Choroid plexus epithelial cell (primary cell): ENCODE results near the gene CXCR4.

ENCODE experiments used
- DNase-seq: peaks from one replicate; pipeline ENCODE4 v3.0.0-alpha.2; 2010; ENCODE audit warnings: low read depth
- H3K4me3 ChIP-seq: 2 replicates; pipeline ENCODE4 v1.5.1; 2011; ENCODE audit warnings: low read depth, mild to moderate bottlenecking, control low read depth, low read length, moderate library complexity
- CTCF ChIP-seq: conservative IDR thresholded peaks from 2 replicates; pipeline ENCODE4 v1.5.1; 2011; ENCODE audit warnings: low read depth, mild to moderate bottlenecking, control low read depth, inconsistent platforms, low read length, moderate library complexity

The CXCR4 gene

GRCh38 chr2:136114382-136114781 lies 3.6 kb downstream of the CXCR4 start:
- TF ChIP-seq CTCF, result no peak
- no peak overlapping the region for H3K4me3 ChIP-seq
- DNase-seq, result no peak

- DNase-seq, result no peak
- H3K4me3 ChIP-seq, result no peak overlapping the region
- no peak for TF ChIP-seq CTCF
Measured at GRCh38 chr2:136113209-136113971, 4.6 kb downstream of the CXCR4 start.

GRCh38 chr2:136112317-136113208 lies 5.4 kb downstream of the CXCR4 start:
- H3K4me3 ChIP-seq, result no peak overlapping the region
- no peak for DNase-seq
- TF ChIP-seq CTCF, result no peak

- H3K4me3 ChIP-seq, result no peak overlapping the region
- no peak for TF ChIP-seq CTCF
- no peak for DNase-seq
Measured at GRCh38 chr2:136111711-136112110, 6.2 kb downstream of the CXCR4 start.

GRCh38 chr2:136110526-136110925 lies 7.4 kb downstream of the CXCR4 start:
- H3K4me3 ChIP-seq, result no peak overlapping the region
- no peak for TF ChIP-seq CTCF
- DNase-seq, result no peak

GRCh38 chr2:136108463-136108862 lies 9.5 kb downstream of the CXCR4 start:
- H3K4me3 ChIP-seq, result no peak overlapping the region
- DNase-seq, result no peak
- no peak for TF ChIP-seq CTCF
